HPDE6-E6E7 (cell line): ENCODE data around the gene DUSP21.
"Not testable (repeated sequence)": the region's sequence is repeated elsewhere in the genome, so short reads cannot be mapped to it uniquely, and the experiment has no call there.

Experiments
- DNase-seq: peaks from one replicate; pipeline ENCODE4 v3.0.0; 2011; ENCODE audit warnings: missing footprints; ENCODE audit errors: extremely low spot score

DUSP21 gene

GRCh38 chrX:44876086-44876485 lies 32.3 kb downstream of the DUSP21 start:
- DNase-seq: no peak

GRCh38 chrX:44876767-44877166 lies 32.9 kb downstream of the DUSP21 start:
- no peak for DNase-seq

DNA sequence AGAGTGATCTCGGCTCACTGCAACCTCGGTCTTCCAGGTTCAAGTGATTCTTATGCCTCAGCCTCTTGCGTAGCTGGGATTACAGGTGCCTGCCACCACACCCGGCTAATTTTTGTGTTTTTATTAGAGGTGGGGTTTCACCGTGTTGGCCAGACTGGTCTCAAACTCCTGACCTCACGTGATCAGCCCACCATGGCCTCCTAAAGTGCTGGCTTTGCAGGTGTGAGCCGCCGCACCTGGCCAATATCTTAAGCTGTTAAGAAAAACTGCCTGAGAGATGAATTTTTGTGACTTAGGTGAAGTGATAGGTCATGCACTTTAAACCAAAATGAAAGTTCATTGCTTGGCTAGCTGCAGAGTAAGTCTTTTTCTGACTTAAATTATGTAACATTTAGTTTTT lies 35.0 kb downstream of the DUSP21 start:
- no peak for DNase-seq

- DNase-seq: no peak
Measured at GRCh38 chrX:44881549-44881948, 37.7 kb downstream of the DUSP21 start.

DNA sequence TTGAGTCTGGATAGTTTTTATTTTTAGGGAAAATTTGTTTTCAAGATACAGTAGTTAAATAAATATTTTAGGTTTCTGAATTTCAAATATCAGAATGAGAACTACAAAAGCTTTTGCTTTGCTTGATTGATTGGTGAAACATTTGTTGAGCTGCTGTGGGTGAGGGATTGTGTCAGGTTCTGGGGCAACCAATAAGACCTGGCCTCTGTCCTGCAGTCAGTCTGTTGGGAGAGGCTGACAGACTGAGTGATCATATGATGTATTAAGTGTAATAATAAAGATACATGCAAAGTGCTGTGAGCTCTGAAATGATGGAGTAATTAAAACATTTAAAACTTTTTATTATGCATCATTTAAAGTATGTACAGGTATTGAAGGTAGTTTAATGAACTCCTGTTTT lies 38.8 kb downstream of the DUSP21 start:
- DNase-seq: no peak

DNA sequence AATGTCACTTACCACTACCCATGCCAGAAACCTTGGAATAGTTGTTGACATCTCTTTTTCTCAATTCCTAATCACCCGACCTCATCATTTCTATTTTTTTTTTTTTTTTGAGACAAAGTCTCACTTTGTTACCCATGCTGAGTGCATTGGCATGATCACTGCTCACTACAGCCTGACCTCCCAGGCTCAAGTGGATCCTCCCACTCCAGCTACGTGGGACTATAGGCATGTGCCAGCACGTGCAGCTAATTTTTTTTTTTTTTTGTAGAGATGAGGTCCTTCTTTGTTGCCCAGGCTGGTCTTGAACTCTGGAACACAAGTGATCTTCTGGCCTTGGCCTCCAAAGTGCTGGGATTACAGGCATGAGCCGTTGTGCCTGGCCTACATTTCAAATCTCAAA lies 41.1 kb downstream of the DUSP21 start:
- no peak for DNase-seq

DNA sequence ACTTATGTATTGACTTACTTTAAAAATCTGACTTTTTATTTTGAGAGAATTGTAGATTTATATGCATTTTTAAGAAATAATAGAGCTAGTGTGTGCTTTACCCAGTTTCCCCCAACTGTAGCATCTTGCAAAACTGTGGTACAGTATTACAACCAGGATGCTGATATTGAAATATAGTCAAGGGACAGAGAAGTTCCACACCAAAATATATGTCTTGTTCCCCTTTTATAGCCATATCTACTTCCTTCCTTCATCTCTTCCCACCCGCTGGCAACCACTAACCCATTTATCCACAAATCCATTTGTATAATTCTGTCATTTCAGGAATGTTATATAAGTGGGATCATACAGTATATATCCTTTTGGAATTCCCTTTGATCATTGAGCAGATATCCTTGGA lies 46.0 kb downstream of the DUSP21 start:
- DNase-seq: no peak

GRCh38 chrX:44890247-44890646 lies 46.4 kb downstream of the DUSP21 start:
- DNase-seq: no peak

- DNase-seq: not testable (repeated sequence)
Measured at GRCh38 chrX:44890687-44891086, 46.9 kb downstream of the DUSP21 start.

- DNase-seq: no peak
Measured at GRCh38 chrX:44891642-44892041, 47.8 kb downstream of the DUSP21 start.
